GM12891 (cell line): ENCODE data around the gene PROX1.

Experiments
- POLR2A ChIP-seq: IDR thresholded peaks from 2 replicates; pipeline ENCODE4 v1.6.1; 2011; ENCODE audit warnings: low read depth, low read length, control low read depth
- POLR2AphosphoS5 ChIP-seq: IDR thresholded peaks from 2 replicates; pipeline ENCODE4 v1.6.1; 2011; ENCODE audit warnings: low read depth, low read length, control low read depth

- TF ChIP-seq POLR2AphosphoS5, result no peak
- no peak for TF ChIP-seq POLR2A
Measured at GRCh38 chr1:213972141-213972540, 15.6 kb upstream of the PROX1 start.
